NT2/D1 (cell line): ENCODE measurements around the gene MDK.

Experiments used
- DNase-seq: peaks from one replicate; pipeline ENCODE4 v3.0.0-alpha.2; 2011; ENCODE audit warnings: low read depth, low spot score
- H3K27me3 ChIP-seq: 2 replicates; pipeline ENCODE4 v1.6.0; 2011; ENCODE audit warnings: mild to moderate bottlenecking; ENCODE audit not compliant: insufficient read length, insufficient read depth
- H3K36me3 ChIP-seq: 2 replicates; pipeline ENCODE4 v1.6.1; 2011; ENCODE audit warnings: mild to moderate bottlenecking, low read length, mixed read lengths; ENCODE audit not compliant: insufficient read depth, insufficient read length
- H3K4me1 ChIP-seq: 2 replicates; pipeline ENCODE4 v1.5.1; 2011; ENCODE audit not compliant: insufficient read depth, insufficient read length
- H3K4me3 ChIP-seq: 2 replicates; pipeline ENCODE4 v1.5.1; 2011; ENCODE audit warnings: low read depth; ENCODE audit not compliant: insufficient read length
- H3K9ac ChIP-seq: 2 replicates; pipeline ENCODE4 v1.6.0; 2011; ENCODE audit warnings: low read depth; ENCODE audit not compliant: insufficient read length
- H3K9me3 ChIP-seq: 2 replicates; pipeline ENCODE4 v1.5.1; 2011; ENCODE audit warnings: mild to moderate bottlenecking, low read length; ENCODE audit not compliant: insufficient read depth
- SUZ12 ChIP-seq: IDR thresholded peaks from 2 replicates; pipeline ENCODE4 v1.6.1; 2011; ENCODE audit not compliant: insufficient read length, insufficient read depth; ENCODE audit errors: extremely low read depth
- YY1 ChIP-seq: IDR thresholded peaks from 2 replicates; pipeline ENCODE4 v1.6.1; 2011; ENCODE audit not compliant: insufficient read length, insufficient read depth
- ZNF274 ChIP-seq: IDR thresholded peaks from 2 replicates; pipeline ENCODE4 v1.6.1; 2011; ENCODE audit warnings: mild to moderate bottlenecking, low read depth, low read length

Gene MDK

DNA sequence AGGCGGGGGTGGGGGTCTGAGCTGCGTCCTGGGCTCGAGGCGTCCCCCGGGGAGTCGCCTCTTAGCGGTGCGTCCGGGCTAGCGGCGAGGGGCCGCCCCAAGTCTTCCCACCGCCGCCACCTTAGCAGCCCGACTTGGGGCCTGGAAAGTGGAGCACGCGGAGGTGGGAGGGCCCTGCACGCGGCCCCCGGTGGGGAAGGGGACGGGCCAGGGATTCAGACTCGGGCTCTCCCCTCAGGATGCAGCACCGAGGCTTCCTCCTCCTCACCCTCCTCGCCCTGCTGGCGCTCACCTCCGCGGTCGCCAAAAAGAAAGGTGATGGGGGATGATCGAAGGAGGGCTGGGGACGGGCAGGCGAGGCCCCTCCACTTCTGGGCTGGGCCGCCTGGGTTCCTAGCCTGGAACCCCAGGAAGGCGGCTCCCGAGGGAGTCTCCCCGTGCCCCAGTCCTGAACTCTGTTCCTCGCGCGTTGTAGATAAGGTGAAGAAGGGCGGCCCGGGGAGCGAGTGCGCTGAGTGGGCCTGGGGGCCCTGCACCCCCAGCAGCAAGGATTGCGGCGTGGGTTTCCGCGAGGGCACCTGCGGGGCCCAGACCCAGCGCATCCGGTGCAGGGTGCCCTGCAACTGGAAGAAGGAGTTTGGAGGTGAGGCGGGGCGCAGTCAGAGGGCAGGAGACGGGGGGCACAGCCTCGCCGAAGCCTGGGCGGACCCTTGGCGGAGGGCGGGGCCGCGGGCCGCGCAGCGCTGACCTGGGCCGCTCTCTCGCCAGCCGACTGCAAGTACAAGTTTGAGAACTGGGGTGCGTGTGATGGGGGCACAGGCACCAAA lies 563 bp downstream of the MDK start:
- H3K4me1 ChIP-seq = peaks cover 27% of the 10 kb centered on the region
- DNase-seq = no peak
- H3K9me3 ChIP-seq = no peaks in the 10 kb centered on the region
- TF ChIP-seq SUZ12 (no peak), ZNF274 (no peak), YY1 (no peak)
- H3K36me3 ChIP-seq = peaks cover 47% of the 10 kb centered on the region
- H3K4me3 ChIP-seq = peak overlapping the region; percentile 98
- peaks cover 8% of the 10 kb centered on the region for H3K27me3 ChIP-seq
- peak overlapping the region; percentile 92 for H3K9ac ChIP-seq

DNA sequence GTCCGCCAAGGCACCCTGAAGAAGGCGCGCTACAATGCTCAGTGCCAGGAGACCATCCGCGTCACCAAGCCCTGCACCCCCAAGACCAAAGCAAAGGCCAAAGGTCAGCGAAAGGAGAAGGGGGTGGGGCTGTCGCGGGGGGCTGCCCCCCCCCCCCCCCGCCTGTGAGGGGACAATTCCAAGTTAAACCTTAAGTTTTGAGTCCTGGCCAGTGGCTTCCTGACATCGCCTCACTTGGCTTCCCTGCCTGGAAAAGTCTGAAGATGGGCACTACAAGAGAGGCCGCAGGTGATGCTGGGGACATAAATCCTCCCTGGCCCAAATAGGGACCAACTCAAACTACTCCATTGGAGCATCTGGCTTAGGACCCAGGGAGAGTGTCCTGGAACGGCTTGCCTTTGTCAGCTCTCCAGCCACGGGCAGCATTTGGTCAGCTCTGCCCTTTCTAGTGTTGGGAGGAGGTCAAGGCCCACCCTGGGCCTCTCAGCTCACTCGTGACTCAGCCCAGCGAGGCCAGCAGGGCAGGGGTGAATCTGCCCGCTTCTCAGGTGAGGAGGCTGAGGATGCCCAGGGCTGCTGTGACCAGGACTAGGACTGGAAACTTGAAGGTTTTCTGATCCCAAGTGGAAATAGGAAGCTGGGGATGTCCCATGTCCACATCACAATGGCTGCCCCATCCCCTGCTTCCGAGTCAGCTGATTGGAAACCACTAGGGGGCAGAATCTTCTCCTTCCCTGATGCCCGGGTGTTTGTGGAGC lies 1.4 kb downstream of the MDK start:
- DNase-seq = no peak
- Histone ChIP-seq H3K9me3 (no peaks in the 10 kb centered on the region), H3K27me3 (peaks cover 16% of the 10 kb centered on the region), H3K4me1 (peaks cover 32% of the 10 kb centered on the region), H3K4me3 (peak overlapping the region; percentile 98), H3K36me3 (peaks cover 39% of the 10 kb centered on the region), H3K9ac (peak overlapping the region; percentile 92)
- TF ChIP-seq YY1 = peak; percentile 59
- no peak for TF ChIP-seq ZNF274

DNA sequence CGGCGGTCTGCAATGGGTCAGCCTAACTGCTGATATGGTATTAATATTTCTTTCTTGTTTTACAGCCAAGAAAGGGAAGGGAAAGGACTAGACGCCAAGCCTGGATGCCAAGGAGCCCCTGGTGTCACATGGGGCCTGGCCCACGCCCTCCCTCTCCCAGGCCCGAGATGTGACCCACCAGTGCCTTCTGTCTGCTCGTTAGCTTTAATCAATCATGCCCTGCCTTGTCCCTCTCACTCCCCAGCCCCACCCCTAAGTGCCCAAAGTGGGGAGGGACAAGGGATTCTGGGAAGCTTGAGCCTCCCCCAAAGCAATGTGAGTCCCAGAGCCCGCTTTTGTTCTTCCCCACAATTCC lies 1.9 kb downstream of the MDK start:
- Histone ChIP-seq H3K4me3 (peak overlapping the region; percentile 10), H3K36me3 (peaks cover 34% of the 10 kb centered on the region), H3K9me3 (no peaks in the 10 kb centered on the region), H3K9ac (peak overlapping the region; percentile 92), H3K27me3 (peaks cover 22% of the 10 kb centered on the region), H3K4me1 (peaks cover 34% of the 10 kb centered on the region)
- TF ChIP-seq YY1 (no peak), SUZ12 (no peak), ZNF274 (no peak)
- DNase-seq = no peak

DNA sequence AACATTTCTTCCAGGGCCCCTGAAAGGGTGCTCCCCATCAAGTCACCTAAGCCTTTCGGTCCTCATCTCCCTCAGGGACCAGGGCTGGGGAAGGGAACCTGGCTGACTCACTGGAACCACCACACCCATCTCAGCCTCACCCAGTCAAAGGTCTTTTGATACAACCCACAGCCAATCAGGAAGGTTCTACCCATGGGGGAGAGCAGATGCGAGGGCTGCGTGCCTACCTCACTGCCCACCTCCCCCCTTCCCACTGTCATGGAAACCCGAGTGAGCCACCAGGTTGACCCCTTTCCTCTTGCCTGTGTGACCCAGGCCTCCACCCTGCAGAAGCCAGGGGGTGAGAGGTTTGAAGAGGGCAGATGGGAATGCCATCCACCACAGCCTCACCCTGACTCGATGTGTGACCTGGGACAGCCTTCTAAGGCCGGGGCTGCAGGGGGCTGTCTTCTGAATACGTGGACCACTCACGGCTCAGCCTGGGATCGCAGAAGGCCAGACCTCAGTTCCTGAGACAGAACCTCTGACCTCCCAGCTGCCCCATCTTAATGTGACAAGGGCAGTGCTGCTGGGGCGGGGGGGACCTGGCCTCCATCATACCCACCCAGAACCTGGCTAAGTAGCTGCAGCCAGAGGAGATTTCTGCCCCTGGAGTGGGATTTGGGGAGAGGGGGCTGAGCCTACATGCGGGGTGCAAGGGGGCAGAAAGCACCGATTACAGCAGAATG lies 2.7 kb downstream of the MDK start:
- TF ChIP-seq ZNF274 = no peak
- TF ChIP-seq YY1 = no peak
- no peak for TF ChIP-seq SUZ12
- H3K36me3 ChIP-seq = peaks cover 26% of the 10 kb centered on the region
- H3K27me3 ChIP-seq = peaks cover 30% of the 10 kb centered on the region
- H3K4me1 ChIP-seq = peaks cover 36% of the 10 kb centered on the region
- DNase-seq = no peak
- H3K9ac ChIP-seq = no peak overlapping the region
- no peaks in the 10 kb centered on the region for H3K9me3 ChIP-seq
- H3K4me3 ChIP-seq = no peak overlapping the region

DNA sequence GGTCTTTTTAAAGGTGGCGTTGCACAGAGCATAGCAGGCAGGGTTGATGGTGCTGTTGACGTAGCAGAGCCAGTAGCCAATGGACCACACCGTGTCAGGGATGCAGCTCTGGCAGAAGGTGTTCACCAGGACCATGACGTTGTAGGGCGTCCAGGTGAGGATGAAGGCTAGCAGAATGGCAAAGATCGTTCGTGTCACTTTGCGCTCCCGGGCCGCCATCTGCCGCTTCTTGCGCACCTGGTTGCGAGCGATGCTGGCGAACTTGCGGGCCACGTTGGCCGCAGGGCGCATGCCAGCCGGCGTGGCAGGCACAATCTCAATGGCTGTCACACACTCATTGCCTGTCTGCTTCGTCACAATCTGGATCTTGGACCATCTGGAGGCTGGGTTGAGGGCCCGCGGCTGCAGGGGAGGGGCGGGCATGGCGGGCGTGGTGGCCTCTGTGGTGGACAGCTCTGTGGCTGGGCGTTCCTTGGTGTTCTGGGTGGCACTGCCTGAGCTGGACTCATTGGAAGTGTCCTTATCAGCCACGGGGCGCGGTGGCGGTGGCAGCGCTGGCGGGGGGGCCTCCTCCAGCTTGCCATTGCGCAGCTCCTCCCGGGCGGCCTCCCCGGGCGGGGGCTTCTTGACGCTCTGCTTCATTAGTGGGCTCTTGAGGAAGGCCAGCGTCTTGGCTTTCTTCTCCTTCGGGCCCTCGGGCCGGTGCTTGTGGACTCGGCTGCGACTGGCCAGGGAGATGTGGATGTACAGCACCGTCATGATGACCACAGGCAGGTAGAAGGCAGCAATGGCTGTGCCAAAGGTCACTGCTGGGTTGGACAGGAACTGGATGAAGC lies 3.9 kb downstream of the MDK start:
- no peak overlapping the region for H3K4me3 ChIP-seq
- H3K36me3 ChIP-seq = peaks cover 23% of the 10 kb centered on the region
- TF ChIP-seq YY1 = no peak
- no peak for TF ChIP-seq ZNF274
- no peak for DNase-seq
- peaks cover 44% of the 10 kb centered on the region for H3K4me1 ChIP-seq
- no peaks in the 10 kb centered on the region for H3K9me3 ChIP-seq
- H3K27me3 ChIP-seq = peaks cover 42% of the 10 kb centered on the region
- H3K9ac ChIP-seq = no peak overlapping the region

DNA sequence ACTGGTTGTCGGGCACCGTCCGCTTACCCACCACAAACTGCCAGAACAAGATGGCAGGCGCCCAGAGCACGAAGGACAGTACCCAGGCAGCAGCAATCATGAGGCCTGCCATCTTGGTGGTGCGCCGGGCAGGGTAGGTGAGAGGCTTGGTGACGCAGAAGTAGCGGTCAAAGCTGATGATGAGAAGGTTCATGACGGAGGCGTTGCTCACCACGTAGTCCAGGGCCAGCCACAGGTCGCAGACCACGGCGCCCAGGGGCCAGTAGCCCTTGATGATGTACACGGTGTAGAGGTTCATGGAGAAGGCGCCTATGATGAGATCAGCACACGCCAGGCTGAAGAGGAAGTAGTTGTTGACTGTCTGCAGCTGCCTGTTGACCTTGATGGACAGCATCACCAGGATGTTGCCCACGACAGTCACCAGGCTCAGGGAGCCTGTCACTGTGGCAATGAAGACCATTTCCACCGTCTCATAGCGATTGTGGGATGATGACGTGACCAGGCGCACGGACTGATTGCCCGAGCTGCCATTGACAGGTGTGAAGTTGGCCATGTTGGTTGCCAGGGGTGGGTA lies 4.6 kb downstream of the MDK start:
- DNase-seq = no peak
- Histone ChIP-seq H3K27me3 (peaks cover 49% of the 10 kb centered on the region), H3K4me1 (peaks cover 49% of the 10 kb centered on the region), H3K9me3 (no peaks in the 10 kb centered on the region), H3K4me3 (no peak overlapping the region), H3K36me3 (peaks cover 23% of the 10 kb centered on the region), H3K9ac (no peak overlapping the region)
- no peak for TF ChIP-seq YY1
